Measurements from ENCODE around the gene SYCE1L.

SYCE1L gene

GRCh38 chr16:77197747-77198146, 1.5 kb upstream of the SYCE1L start:
- no peak overlapping the region for H3K4me3 ChIP-seq (ENCODE audit: control insufficient read depth, low read depth, low read length)
- TF ChIP-seq CTCF (conservative IDR thresholded peaks at IDR 0.05; ENCODE audit: control insufficient read depth, insufficient read depth, low read depth, low read length) = no peak
- no peak for DNase-seq (ENCODE audit: low read depth)

- DNase-seq (ENCODE audit: low read depth) = no peak
- no peak for TF ChIP-seq CTCF (conservative IDR thresholded peaks at IDR 0.05; ENCODE audit: control insufficient read depth, insufficient read depth, low read depth, low read length)
- H3K4me3 ChIP-seq (ENCODE audit: control insufficient read depth, low read depth, low read length) = no peak overlapping the region
Observed at GRCh38 chr16:77206533-77206932, 7.3 kb downstream of the SYCE1L start.

GRCh38 chr16:77207030-77207429, 7.8 kb downstream of the SYCE1L start:
- H3K4me3 ChIP-seq (ENCODE audit: control insufficient read depth, low read depth, low read length) = no peak overlapping the region
- TF ChIP-seq CTCF (conservative IDR thresholded peaks at IDR 0.05; ENCODE audit: control insufficient read depth, insufficient read depth, low read depth, low read length) = no peak
- no peak for DNase-seq (ENCODE audit: low read depth)

GRCh38 chr16:77208382-77208781, 9.2 kb downstream of the SYCE1L start:
- DNase-seq (ENCODE audit: low read depth) = no peak
- no peak overlapping the region for H3K4me3 ChIP-seq (ENCODE audit: control insufficient read depth, low read depth, low read length)
- TF ChIP-seq CTCF (conservative IDR thresholded peaks at IDR 0.05; ENCODE audit: control insufficient read depth, insufficient read depth, low read depth, low read length) = no peak

GRCh38 chr16:77211880-77212740, 12.9 kb downstream of the SYCE1L start:
- TF ChIP-seq CTCF (conservative IDR thresholded peaks at IDR 0.05; ENCODE audit: control insufficient read depth, insufficient read depth, low read depth, low read length) = no peak
- no peak overlapping the region for H3K4me3 ChIP-seq (ENCODE audit: control insufficient read depth, low read depth, low read length)
- no peak for DNase-seq (ENCODE audit: low read depth)

GRCh38 chr16:77212741-77213541, 13.7 kb downstream of the SYCE1L start:
- TF ChIP-seq CTCF (conservative IDR thresholded peaks at IDR 0.05; ENCODE audit: control insufficient read depth, insufficient read depth, low read depth, low read length) = no peak
- no peak overlapping the region for H3K4me3 ChIP-seq (ENCODE audit: control insufficient read depth, low read depth, low read length)

More at GRCh38 chr16:77212741-77213541, 13.7 kb downstream of the SYCE1L start:
- no peak for DNase-seq (ENCODE audit: low read depth)
